IPS-NIHi11 (cell line): Measurements from ENCODE around the gene ARHGDIA.
"Not testable (repeated sequence)": the region's sequence is repeated elsewhere in the genome, so short reads cannot be mapped to it uniquely, and the experiment has no call there.

Experiments used
- DNase-seq: peaks from one replicate; pipeline ENCODE4 v3.0.0; 2012; ENCODE audit warnings: mixed read lengths, low spot score

The ARHGDIA gene

GRCh38 chr17:81842725-81843504 lies 28.2 kb downstream of the ARHGDIA start:
- DNase-seq = no peak

- no peak for DNase-seq
Measured at GRCh38 chr17:81842378-81842724, 28.8 kb downstream of the ARHGDIA start.

GRCh38 chr17:81841866-81842265 lies 29.3 kb downstream of the ARHGDIA start:
- DNase-seq = no peak

- DNase-seq = peak; percentile 17
Measured at GRCh38 chr17:81840826-81841778, 30.0 kb downstream of the ARHGDIA start.

GRCh38 chr17:81840059-81840458 lies 31.1 kb downstream of the ARHGDIA start:
- not testable (repeated sequence) for DNase-seq

- DNase-seq = no peak
Measured at GRCh38 chr17:81839301-81839700, 31.8 kb downstream of the ARHGDIA start.

- no peak for DNase-seq
Measured at GRCh38 chr17:81838753-81839255, 32.3 kb downstream of the ARHGDIA start.

GRCh38 chr17:81837641-81838040 lies 33.5 kb downstream of the ARHGDIA start:
- DNase-seq = no peak

GRCh38 chr17:81834831-81835267 lies 36.3 kb downstream of the ARHGDIA start, which contains the start of gene PPP1R27:
Gene PPP1R27, minus strand, starts transcription at chr17:81835050. Its CDS starts 97 bp downstream, at chr17:81834953.
- no peak for DNase-seq

GRCh38 chr17:81833921-81834830 lies 37.0 kb downstream of the ARHGDIA start:
- DNase-seq = no peak

- DNase-seq = peak; percentile 100
Measured at GRCh38 chr17:81833160-81833920, 37.8 kb downstream of the ARHGDIA start, which contains the start of gene MCRIP1. Gene MCRIP1, minus strand, starts transcription at chr17:81833291. Its CDS starts 8,785 bp downstream, at chr17:81824506.

- no peak for DNase-seq
Measured at GRCh38 chr17:81832608-81833159, 38.5 kb downstream of the ARHGDIA start.

GRCh38 chr17:81831957-81832607 lies 39.1 kb downstream of the ARHGDIA start:
- no peak for DNase-seq

- no peak for DNase-seq
Measured at GRCh38 chr17:81831563-81831956, 39.6 kb downstream of the ARHGDIA start.

GRCh38 chr17:81829858-81830257 lies 41.3 kb downstream of the ARHGDIA start:
- DNase-seq = no peak

GRCh38 chr17:81828656-81829055 lies 42.5 kb downstream of the ARHGDIA start:
- DNase-seq = no peak

- DNase-seq = no peak
Measured at GRCh38 chr17:81825841-81826466, 45.2 kb downstream of the ARHGDIA start.

- DNase-seq = no peak
Measured at GRCh38 chr17:81824595-81824994, 46.5 kb downstream of the ARHGDIA start.

GRCh38 chr17:81823820-81824550 lies 47.2 kb downstream of the ARHGDIA start:
- DNase-seq = no peak
